NOMO-1 (cell line): ENCODE results near the gene SPDYE2.
"Not testable (repeated sequence)": the region's sequence is repeated elsewhere in the genome, so short reads cannot be mapped to it uniquely, and the experiment has no call there.

Experiments used
- DNase-seq, 2 experiments: peaks; one replicate each; lab custom pipeline; 2025; ENCODE audit not compliant: unreplicated experiment in 2 of 2; lab: John Stamatoyannopoulos, UW

Gene SPDYE2, protein sequence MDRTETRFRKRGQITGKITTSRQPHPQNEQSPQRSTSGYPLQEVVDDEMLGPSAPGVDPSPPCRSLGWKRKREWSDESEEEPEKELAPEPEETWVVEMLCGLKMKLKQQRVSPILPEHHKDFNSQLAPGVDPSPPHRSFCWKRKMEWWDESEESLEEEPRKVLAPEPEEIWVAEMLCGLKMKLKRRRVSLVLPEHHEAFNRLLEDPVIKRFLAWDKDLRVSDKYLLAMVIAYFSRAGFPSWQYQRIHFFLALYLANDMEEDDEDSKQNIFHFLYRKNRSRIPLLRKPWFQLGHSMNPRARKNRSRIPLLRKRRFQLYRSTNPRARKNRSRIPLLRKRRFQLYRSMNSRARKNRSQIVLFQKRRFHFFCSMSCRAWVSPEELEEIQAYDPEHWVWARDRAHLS

DNA sequence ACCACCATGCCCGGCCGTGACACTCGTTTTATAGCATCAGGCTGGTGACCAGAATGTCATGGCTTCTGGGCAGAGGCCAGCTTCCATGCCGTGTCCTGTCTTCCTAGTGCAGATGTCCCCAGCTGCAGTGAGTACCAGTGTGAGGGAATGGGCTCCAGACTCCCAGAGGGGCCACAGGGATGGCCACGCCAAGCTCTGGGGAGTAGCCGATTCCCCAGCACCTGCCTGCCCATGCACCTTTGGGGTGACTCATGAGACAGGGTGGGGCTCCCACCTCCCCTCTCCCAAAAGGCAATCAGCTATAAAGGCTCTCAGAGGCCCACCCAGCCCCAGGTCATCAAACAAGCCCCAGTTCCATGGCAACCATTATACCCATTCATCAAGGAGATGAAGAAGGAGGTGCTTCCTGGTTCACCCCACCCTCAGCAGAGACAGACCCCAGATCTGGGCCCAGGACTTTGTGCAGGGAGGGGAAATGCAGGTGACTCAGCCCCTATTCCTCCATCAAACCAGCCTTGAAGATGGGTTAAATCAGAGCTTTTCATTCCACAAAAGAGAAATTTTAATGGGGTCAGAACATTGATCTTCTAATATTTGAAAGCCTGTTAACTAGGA lies at the start of gene SPDYE2:
Gene SPDYE2 (plus strand): TSS at position 419 of the 615 bp plus-strand sequence. CDS start 2,030 bp downstream, outside the sequence.
- DNase-seq, result not testable (repeated sequence)

DNA sequence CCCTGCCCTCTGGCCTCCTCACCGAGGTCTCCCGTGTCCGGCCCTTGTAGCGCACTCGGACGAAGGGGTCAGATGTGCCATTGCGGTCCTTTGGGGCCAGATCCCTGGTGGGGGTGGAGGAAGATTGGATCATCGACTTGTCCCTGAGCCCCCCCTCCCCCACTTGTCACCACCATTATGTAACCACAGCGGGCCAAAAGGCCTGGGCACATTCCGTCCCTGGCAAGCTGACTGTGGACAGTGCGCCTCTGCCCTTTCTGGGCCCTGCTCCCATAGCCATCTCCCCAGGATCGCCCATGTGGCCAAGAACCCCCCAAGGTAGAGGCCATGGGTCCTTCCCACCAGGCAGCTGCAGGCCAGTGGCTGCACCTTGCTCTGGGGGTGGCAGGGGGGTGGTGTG lies 47.9 kb upstream of the SPDYE2 start:
- not testable (repeated sequence) for DNase-seq

DNA sequence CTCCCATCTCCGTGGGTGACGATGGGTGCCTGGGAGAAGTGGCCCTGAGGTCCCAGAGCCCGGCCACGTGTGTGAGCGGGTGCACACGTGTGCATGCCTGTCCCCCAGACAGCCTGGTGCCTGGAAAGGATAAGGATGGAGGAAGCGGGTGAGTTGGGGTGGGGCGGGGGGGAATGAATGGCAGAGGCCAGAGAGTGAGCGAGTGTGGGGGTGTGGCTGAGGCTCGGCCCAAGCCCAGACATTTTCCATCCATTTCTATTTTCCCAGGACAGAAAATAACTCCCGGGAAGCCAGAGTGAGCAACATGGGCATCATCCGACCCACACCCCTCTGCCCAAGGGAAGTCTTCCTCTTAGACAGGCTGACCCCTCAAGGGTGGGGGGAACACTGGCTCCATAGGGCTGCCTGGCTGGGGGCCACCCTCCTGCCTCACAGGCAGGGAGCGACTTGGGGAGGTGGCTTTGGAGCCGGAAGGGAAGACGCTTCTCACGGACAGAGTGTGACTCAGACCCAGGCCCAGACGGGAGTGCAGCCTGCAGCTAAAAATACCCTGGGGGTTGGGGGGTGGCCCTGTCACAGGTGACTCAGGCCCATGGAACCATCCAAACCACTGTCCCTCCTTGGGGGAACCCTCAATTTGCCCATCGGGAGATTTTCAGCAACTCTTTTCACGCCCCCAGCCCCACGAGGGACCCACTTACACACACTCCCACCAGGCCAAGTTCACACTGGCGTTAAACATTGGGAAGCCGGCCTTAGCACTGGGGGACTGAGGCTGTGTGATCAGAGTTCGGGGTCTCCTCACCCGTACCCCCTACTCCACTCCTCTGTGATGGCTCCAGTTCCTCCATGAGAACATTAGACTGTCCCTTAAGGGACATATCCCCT lies 45.5 kb upstream of the SPDYE2 start:
- DNase-seq, result not testable (repeated sequence)

DNA sequence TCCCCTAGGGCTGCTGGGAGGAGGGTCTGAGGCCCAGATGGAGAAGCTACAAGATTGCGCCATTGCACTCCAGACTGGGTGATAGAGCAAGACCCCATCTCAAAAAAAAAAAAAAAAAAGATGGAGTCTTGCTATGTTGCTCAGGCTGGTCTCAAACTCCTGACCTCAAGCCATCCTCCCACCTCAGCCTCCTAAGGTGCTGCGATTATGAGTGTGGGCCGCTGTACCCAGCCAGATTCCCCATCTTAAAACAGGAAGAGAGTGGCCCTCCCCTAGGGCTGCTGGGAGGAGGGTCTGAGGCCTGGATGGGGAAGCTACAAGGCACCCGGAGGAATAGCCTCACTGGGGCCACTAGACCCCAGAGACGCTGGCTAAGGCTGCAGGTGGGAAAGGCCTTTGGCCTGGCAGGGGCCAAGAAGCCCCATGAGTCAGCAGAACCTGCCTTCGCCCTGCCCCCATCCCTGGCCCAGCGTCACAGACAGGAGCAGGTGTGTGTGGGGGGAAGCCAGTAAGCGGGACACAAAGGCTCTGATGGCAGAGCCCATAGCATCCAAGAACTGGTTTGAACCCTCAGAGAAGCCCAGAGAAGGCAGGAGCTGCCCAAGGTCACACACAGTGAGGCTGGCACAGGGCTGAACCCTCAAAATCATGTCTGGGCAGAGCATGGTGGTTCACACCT lies 43.5 kb upstream of the SPDYE2 start:
- DNase-seq, result not testable (repeated sequence)

DNA sequence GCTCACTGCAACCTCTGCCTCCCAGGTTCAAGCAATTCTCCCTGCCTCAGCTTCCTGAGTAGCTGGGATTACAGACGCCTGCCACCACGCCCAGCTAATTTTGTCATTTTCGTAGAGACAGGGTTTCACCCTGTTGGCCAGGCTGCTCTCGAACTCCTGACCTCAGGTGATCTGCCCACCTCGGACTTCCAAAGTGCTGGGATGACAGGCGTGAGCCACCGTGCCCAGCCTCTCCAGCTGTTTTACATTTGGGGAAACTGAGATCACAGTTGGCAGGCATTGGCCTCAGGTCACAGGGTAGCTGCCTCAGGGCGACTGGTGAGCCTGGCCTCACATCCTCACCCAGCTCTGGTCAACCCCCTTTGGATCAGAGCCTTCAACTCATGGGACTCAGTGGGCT lies 40.5 kb upstream of the SPDYE2 start:
- not testable (repeated sequence) for DNase-seq

DNA sequence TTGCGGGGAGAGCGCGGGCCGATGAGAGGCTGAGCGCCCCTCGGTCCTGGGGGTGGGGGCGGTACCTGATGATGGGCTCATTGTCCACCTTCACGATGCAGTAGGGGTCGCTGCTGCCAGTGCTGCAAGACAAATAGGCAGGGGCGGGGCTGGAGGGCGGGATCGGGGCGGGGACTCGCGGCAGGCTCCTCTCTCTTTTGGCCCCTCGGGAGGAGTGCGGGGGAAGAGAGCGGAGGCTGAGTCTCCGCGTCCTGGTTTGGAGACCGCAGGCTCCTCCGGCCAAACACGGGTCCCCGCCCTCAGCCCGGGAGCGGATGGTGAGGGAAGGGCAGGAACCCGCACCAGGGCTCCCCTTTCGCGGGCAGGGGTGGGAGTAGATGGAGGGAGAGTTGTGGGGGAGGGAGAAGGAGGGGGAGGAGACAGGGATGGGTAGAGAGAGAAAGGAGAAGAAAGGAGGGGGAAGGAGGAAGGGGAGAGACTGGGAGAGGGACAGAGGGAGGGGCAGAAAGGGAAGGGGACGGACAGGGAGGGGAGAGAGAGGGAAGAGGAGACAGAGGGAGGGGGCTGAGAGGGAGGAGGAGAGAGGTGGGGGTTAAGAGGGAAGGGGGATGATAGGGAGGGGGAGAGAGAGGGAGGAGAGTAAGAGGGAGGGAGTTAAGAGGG lies 39.0 kb upstream of the SPDYE2 start:
- DNase-seq, result not testable (repeated sequence)

DNA sequence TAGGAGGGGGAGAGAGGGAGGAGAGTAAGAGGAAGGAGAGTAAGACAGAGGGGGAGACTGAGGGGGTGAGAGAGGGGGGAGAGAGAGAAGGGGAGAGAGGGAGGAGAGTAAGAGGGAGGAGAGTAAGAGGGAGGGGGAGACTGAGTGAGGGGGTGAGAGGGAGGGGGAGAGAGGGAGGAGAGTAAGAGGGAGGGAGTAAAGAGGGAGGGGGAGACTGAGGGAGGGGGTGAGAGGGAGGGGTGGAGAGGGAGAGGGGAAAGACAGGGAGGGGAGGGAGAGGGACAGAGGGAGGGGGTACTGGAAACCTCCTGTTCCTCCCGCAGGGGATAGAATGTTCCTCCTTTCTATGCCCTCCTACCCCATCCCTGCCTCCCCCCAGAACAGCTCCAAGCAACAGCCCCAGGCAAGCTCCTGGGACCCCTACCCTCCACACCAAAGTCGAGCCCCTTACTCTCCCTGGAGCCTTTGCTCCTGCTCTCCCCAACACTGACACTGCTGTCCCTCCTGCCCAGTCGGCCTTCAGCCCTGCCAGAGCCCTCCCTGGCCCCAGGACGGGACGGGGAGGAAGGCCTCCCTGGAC lies 38.3 kb upstream of the SPDYE2 start:
- DNase-seq, result not testable (repeated sequence)

DNA sequence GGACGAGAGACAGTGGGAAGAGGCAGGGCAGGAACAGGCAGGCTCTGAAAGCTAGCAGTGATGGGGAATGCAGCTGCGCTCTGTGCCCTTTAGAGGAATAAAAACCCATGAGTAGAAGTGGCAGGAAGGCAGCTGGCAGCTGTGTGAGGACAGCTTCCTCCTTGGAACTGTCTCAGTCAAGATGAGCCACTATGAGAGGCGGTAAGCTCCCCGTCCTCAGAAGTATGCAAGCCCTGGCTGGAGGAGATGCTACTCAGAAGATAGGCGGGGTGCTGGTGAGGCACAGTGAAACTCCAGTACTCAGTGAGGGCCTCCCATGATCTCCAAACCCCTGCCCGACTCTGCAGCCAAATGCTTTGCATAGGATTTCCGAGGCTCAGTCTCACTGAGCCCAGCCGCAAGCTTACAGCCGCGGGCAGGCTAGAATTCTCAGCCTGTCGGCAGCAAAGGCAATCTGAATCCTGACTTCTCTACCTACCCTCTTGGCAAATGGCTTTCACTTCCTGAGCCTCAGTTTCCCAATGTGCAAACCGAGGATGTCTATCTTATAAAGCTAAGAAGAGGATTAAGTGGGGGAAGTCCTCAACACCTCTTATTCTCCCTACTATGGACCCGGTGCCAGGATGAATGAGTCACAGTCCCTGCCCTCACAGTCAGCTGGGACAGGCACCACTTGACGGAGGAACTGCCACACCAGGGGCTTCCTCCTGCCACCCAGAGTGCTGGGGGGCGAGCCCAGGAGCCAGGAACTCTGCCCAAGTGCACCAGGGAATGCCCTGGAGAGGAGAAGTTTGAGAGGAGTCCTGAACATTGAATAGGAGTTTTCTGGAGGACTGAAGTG lies 35.9 kb upstream of the SPDYE2 start:
- not testable (repeated sequence) for DNase-seq

DNA sequence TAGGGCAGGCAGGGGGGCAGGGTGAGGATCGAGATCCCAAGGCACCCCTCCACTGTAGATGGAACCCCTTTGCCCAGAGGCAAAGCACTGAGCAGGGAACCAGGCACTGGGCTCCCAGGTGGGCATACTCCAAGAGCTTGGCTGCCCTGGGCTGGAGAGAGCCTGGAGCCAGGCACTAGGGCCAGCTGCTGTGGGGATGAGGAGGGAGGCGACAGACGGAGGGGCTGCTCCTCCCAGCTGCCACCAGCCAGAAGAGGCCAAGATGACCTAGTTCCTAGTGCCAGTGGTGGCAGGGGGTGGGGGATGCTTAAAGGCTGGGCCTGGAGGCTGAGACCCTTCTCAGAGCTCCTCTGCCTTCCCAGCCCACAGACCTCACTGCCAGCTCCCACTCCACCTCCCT lies 35.1 kb upstream of the SPDYE2 start:
- DNase-seq, result not testable (repeated sequence)

DNA sequence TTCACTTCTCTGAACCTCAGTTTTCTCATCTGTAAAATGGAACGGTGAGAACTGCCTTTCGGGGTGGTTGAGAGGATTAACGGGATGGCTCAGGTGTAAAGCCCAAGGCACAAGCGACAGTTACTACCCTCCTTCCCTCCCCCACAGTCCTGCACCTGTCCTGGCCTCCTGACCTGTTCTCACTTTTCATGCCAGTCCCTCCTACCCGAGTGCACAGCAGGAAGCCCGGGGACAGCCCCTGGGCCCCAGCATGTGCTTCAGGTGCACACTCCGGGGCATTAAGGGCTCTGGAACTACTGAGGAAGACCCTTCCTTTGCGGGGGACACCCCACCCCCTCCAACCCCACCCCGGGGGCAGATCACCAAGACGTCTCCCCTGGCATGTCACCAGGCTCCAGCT lies 34.1 kb upstream of the SPDYE2 start:
- DNase-seq, result not testable (repeated sequence)

DNA sequence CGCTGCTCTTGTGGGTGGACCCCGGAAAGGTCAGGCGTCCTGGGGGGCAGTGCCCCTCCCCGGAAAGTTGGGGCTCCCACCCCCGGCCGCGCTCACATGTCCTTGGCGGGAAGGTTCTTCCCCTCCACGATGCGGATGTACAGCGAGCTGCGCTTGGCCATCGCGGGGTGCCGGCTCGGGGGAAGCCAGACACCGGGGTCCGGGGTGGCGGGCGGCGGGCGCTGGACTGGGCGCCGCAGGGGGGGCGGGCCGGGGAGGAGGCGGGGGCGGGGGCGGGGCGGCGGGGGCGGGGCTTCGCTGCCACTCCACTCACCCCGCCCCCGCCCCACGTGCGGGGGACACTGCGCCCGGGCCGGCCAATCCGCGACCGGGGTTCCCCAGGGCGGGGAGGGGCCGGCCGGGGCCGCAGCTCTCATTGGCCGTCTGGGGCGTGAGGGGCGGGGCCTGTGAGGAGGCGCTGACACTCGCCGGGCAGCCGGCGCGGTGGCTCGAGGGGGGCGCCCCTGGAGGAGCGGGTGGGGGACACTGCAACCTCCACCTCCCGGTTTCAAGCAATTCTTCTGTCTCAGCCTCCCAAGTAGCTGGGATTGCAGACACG lies 33.4 kb upstream of the SPDYE2 start, which contains the start of gene RASA4B:
Gene RASA4B (minus strand): TSS at position 228 of the 598 bp plus-strand sequence. CDS start 67 bp downstream, at position 161.
- not testable (repeated sequence) for DNase-seq

DNA sequence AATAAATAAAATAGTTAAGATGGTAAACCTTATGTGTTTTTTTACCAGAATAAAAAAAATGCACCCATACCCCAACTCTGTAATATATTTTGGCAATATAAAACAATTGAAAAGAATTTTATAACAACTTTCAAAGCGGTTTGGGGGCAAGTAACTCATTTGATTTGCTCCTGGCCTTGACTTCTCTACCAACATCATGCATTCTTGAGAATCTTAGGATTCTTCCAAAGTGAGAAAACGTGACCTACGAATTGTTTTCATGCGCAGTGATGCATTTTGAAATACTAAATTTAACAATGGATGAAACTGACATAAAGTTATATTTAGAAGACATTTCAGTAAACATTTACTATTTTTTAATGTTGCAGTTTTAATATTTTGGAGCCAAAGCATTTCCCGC lies 30.2 kb upstream of the SPDYE2 start:
- not testable (repeated sequence) for DNase-seq

DNA sequence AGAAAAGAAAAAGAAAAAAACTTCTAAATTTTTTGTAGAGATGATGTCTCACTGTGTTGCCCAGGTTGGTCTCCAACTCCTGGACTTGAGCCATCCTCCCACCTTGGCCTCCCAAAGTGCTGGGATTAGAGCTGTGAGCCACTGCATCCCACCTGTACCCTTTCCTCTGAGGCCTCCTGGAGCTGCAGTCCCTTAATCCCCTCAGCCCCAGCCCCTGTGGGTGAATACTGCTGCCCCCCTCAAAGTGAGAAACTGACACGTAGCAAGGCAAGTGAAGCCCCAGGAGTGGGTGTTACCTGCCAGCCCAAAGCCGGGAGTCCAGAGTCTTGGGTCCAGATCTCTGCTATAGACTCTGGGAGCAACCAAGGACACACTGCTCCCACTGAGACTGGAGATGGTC lies 26.2 kb upstream of the SPDYE2 start:
- DNase-seq, result not testable (repeated sequence)

DNA sequence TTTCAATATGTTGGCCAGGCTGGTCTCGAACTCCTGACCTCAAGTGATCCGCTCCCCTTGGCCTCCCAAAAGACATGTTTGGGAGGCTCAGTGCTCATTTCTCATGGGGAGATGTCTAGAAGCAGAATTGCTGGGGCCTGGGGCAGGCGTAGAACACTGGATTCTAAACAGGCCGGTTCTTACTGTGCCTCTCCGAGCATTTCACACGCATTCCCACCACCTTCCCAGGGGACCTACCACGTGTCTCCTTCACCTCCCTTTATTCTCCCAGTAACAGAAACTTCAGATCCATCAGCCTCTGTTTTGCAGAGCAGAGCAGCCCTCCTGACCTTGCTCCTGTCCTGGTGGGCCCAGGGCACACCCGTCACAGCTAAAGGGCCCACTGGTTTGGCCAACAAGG lies 23.8 kb upstream of the SPDYE2 start:
- not testable (repeated sequence) for DNase-seq

DNA sequence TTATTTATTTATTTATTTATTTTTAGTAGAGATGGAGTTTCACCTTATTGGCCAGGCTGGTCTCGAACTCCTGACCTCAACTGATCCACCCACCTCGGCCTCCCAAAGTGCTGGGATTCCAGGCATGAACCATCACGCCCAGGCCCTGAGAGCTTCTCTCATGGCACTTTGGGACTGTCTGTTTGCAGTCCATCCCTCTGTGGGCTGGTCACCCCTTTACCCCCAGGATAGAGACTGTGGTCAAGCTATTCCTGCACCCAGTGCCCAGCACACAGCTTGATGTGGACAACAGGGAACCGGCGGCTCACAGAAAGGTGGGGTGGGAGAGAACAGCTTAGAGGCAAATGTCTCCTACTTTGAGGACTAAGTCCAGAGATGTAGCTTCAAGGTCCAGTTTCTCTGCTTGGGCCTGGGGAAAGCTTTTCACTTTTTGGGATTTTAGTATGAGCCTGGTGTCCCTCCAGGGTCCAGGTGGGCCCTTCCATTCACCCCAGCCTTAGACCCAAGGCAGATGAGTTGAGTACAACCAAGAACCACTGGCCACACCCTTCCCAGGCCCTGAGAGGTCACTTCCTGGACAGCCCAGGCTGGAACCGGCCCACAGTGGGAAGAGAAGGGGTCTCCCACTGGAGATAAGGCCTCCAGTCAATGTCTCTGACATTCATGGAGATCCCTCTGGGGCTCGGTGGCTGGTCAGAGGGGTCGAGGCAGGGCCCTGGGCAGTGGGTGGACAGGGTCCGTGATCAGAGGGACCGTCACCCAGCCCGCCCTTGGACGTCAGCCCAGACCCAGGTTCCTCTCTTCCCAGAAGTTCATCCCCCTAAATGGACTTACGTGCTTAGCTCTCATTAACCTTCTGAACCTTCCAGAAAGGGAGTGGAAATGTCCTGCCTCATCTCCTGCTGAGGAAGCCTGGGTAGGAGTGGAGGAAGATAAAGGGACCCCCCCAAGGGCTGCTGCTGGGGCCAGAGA lies 22.9 kb upstream of the SPDYE2 start:
- DNase-seq, result not testable (repeated sequence)

DNA sequence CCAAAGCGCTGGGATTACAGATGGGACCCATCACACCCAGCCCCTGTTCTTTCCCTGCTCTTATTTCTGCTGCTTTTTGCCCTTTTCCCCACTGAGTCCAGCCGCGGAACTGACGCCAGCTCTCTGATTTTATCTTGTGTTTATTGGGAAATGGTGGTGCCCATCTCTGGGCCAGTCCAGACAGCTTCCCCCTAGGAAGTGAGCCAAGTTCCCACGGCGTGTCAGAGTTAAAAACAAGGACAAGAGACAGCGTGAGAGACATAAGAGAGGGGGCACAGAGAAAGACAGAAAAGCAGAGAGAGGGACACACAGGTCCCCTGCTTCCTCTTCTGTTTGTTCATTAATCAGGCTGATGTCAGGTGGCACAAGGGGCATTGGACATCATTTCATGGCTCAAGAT lies 19.4 kb upstream of the SPDYE2 start:
- not testable (repeated sequence) for DNase-seq

DNA sequence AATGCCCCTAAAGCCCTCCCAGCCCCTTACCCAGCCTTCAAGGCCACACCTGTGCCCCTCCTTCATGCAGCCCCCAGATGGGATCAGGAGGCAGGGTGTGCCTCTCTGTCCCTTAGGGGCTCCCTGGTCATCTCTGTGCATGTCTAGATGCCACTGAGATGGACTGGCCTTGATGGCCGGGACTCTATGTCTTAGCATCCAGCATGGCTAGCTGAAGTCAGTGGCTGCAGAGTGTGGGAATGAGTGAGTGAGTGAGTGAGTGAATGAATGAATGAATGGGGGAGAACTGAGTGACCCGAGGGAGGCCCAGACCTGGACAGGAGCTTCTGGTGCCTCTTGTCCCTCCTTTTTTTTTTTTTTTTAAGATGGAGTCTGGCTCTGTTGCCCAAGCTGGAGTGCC lies 18.9 kb upstream of the SPDYE2 start:
- DNase-seq, result not testable (repeated sequence)
